Colonic mucosa (tissue), 4 donors: ENCODE data around the gene ROR2. TPM values are rescaled to one million over a fixed set of nuclear protein-coding genes. Genes with fewer than 3 reads are reported as not detected.

Experiments
- DNase-seq: peaks from one replicate; pipeline ENCODE4 v3.0.0-alpha.2; 2020
- H3K27ac ChIP-seq: fragments of 200-600 bp; one replicate; pipeline ENCODE4 v1.8.0; 2021
- H3K27me3 ChIP-seq: fragments of 200-600 bp; one replicate; pipeline ENCODE4 v1.8.0; 2021
- H3K36me3 ChIP-seq: fragments of 200-600 bp; one replicate; pipeline ENCODE4 v1.8.0; 2021
- H3K4me1 ChIP-seq: fragments of 200-600 bp; one replicate; pipeline ENCODE4 v1.8.0; 2021; ENCODE audit warnings: mild to moderate bottlenecking
- H3K4me3 ChIP-seq: fragments of 200-600 bp; one replicate; pipeline ENCODE4 v1.8.0; 2021
- H3K9ac ChIP-seq, 2 donors: one replicate each; pipeline ENCODE4 v1.7.0; 2013; ENCODE audit warnings: control low read depth in 2 of 2, low read depth in 2 of 2, low read length in 2 of 2
- H3K9me3 ChIP-seq: fragments of 200-600 bp; one replicate; pipeline ENCODE4 v1.8.0; 2021
- intact Hi-C: fragments of 100-400 bp; cut with DNase I; formaldehyde crosslinking; loops from one replicate; pipeline ENCODE4 v1.14.1; 2022
- total RNA-seq, 2 donors: library from RNA; stranded (reverse); fragmentation: NEBNext Ultra II Directional in 1 of 2; extraction: Animal tissue kit (Norgen Biotek cat#: 25700) in 1 of 2; gene quantifications; one replicate each; pipeline ENCODE4 v1.2.1, GENCODE V29; 2021
- TF ChIP-seq, protein P1 (sequence below): fragments of 200-600 bp; IDR thresholded peaks from one replicate; pipeline ENCODE4 v1.8.0; 2022; ENCODE audit warnings: antibody characterized with exemption, mild to moderate bottlenecking
- donor health status: healthy.
- donor health status: DM: no; HTN: no; CAD: no.
- donor health status: DM: no; HTN: no; CAD: no.

Gene ROR2
- total RNA-seq, 2 donors from 2014 or later = 1.7 to 9.1 TPM

DNA sequence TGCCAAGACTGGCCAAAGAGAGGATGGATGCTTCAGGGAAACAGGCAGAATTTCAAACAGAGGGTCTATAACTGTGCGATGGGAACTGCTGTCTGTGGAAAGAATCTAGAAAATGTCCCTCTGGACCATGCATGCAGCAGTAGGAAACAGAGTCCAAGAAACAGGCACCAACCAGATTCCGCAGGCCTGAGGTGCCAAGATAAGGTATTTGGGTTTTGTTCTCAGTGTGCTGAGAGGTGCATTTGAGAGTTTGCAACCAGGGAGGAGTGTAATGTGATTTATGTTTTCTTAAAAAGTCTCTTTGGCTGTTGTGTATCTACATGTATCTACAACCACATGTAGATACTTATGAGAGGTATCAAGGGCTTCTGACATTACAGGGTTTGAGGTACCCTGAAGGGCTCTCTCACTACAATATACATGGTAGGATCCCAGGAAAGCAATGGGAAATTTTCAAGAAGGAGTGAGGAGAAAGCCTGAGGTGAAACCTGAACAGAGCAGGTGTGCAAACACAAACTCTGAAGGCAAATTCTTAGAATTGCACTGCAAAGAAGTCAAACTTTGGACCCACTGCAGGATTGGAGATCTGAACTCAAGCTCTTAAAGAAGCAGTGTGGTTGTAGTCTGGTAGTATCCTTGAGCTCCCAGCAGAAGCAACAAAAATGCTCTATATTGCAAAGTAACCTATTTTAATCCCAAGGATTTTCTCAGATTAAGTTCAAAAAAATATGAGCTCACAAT is 343.6 kb downstream of the ROR2 start:
- DNase-seq = peak; percentile 47
- no peak overlapping the region for H3K9ac ChIP-seq
- no peaks in the 10 kb centered on the region for H3K4me1 ChIP-seq
- no peaks in the 10 kb centered on the region for H3K9me3 ChIP-seq
- intact Hi-C loops = no loop called here
- no peaks in the 10 kb centered on the region for H3K36me3 ChIP-seq
- H3K4me3 ChIP-seq = no peak overlapping the region
- TF ChIP-seq, protein P1, sequence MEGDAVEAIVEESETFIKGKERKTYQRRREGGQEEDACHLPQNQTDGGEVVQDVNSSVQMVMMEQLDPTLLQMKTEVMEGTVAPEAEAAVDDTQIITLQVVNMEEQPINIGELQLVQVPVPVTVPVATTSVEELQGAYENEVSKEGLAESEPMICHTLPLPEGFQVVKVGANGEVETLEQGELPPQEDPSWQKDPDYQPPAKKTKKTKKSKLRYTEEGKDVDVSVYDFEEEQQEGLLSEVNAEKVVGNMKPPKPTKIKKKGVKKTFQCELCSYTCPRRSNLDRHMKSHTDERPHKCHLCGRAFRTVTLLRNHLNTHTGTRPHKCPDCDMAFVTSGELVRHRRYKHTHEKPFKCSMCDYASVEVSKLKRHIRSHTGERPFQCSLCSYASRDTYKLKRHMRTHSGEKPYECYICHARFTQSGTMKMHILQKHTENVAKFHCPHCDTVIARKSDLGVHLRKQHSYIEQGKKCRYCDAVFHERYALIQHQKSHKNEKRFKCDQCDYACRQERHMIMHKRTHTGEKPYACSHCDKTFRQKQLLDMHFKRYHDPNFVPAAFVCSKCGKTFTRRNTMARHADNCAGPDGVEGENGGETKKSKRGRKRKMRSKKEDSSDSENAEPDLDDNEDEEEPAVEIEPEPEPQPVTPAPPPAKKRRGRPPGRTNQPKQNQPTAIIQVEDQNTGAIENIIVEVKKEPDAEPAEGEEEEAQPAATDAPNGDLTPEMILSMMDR = no peak
- H3K27me3 ChIP-seq = no peaks in the 10 kb centered on the region
- no peak overlapping the region for H3K27ac ChIP-seq

DNA sequence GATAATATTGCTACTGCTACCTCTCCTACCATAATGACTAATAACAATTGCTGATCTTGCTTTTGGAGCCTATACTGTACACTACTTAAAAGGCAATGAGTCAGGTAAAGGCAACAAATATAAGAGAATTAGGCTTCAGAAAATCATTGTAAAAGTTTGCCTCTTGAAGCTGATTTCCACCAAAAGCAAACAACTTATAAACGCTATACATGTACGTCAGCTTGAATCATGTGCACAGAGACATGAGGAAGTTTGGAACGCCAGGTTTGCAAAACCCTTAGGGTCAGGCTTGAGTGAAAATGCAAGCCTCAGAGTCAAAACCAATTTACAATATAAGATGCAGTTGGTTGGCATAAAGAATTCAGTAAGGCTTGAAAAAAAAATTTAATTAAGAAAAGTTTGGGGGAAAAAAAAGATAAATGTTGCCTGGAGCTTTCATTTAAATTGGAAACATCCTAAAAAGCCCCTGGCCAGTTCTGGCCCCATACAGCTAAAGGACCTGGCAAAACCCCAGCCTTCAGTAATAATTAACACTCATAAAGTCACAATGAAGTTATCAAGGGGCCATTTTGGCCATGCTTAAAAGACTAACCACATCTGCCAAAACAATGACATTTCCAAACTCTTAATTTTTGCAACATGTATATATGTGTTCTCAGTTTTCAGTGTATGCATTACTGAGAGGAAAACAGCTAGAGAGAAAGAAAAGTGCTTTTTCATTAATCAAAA is 345.4 kb downstream of the ROR2 start:
- DNase-seq = no peak
- Histone ChIP-seq H3K4me1 (no peaks in the 10 kb centered on the region), H3K27me3 (no peaks in the 10 kb centered on the region), H3K27ac (no peak overlapping the region), H3K9ac (no peak overlapping the region), H3K36me3 (no peaks in the 10 kb centered on the region), H3K9me3 (no peaks in the 10 kb centered on the region), H3K4me3 (no peak overlapping the region)
- TF ChIP-seq, protein P1 = no peak
- intact Hi-C loops = no loop called here

DNA sequence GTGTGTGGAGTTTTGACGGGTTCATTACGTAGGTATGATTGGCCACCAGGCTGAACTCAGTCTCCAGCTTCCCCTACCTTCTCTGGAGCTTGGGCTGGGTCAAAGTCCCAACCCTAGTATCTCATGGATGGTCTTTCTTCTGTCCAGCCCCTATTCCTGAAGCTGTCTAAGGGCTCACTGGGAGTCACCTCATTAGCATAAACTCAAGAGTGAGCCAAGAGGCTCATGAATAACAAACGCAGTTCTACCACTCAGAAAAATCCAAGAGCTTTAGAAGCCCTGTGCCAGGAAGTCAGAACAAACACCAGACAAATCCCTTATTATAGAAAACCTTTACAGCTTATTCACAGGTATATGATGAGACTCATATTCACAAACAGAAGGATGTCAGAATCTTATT is 346.1 kb downstream of the ROR2 start:
- Histone ChIP-seq H3K9me3 (no peaks in the 10 kb centered on the region), H3K9ac (no peak overlapping the region), H3K4me3 (no peak overlapping the region), H3K36me3 (no peaks in the 10 kb centered on the region), H3K27me3 (no peaks in the 10 kb centered on the region), H3K4me1 (no peaks in the 10 kb centered on the region), H3K27ac (no peak overlapping the region)
- intact Hi-C loops = no loop called here
- no peak for DNase-seq
- TF ChIP-seq, protein P1 = no peak

DNA sequence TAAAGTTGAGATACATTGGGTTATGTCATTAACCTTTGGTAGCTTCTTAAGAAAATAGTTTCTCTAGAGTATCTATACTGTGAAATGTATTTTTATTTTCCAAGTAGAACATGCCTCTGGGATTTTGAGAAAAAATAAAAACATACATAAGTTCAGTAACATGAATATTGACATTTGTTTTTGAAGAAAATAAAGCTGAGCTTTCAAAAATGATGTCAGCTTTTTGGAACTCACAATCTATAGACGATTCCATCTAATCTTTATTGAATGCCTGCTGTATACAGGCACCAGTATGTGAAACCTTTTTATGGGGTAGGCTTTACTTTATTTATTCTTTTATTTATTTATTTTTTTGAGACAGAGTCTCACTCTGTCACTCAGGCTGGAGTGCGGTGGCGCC is 350.5 kb downstream of the ROR2 start:
- Histone ChIP-seq H3K9me3 (no peaks in the 10 kb centered on the region), H3K4me1 (no peaks in the 10 kb centered on the region), H3K9ac (no peak overlapping the region), H3K36me3 (no peaks in the 10 kb centered on the region), H3K4me3 (no peak overlapping the region), H3K27me3 (no peaks in the 10 kb centered on the region), H3K27ac (no peak overlapping the region)
- DNase-seq = no peak
- TF ChIP-seq, protein P1 = no peak
- intact Hi-C loops = no loop called here

DNA sequence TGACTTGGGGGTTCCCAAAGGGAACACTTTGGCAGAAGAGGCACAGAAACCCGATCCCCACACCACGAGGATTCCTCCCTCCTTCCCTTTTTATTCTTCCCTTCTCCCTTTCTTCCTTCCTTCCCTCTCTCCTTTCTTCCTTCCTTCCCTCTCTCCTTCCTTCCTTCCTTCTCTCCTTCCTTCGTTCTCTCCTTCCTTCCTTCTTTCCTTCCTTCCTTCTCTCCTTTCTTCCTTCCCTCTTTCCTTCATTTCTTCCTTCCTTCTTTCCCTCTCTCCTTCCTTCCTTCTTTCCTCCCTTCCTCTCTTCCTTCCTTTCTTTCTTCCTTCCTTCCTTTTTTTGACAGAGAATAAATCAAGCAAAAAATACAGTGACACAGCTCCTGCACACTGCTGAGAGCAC is 358.4 kb downstream of the ROR2 start:
- Histone ChIP-seq H3K36me3 (no peaks in the 10 kb centered on the region), H3K27ac (no peak overlapping the region), H3K4me1 (no peaks in the 10 kb centered on the region), H3K27me3 (no peaks in the 10 kb centered on the region), H3K9ac (no peak overlapping the region), H3K9me3 (no peaks in the 10 kb centered on the region), H3K4me3 (no peak overlapping the region)
- DNase-seq = no peak
- intact Hi-C loops = no loop called here
- TF ChIP-seq, protein P1 = no peak
